Neural cell (in vitro differentiated cells): ENCODE results near the gene ELF1. TPM values are rescaled to one million over a fixed set of nuclear protein-coding genes. Genes with fewer than 3 reads are reported as not detected.

Source experiments
- H2AFZ ChIP-seq: fragments of 200-600, 300-800 bp; sonication (generic), shearing (Covaris generic); 2 replicates; pipeline ENCODE4 v1.6.0; 2014; ENCODE audit warnings: low read depth, mild to moderate bottlenecking, antibody characterized with exemption, low read length, moderate library complexity
- H3F3A ChIP-seq: fragments of 200-600 bp; shearing (Covaris generic); 2 replicates; pipeline ENCODE4 v1.6.1; 2016; ENCODE audit warnings: mild to moderate bottlenecking, moderate library complexity, mixed read lengths, antibody characterized with exemption, low read length; ENCODE audit not compliant: insufficient read depth, poor library complexity, severe bottlenecking
- H3K27ac ChIP-seq: fragments of 200-600, 300-800 bp; sonication (generic), shearing (Covaris generic); 2 replicates; pipeline ENCODE4 v1.5.1; 2014; ENCODE audit warnings: mild to moderate bottlenecking, low read length, moderate library complexity
- H3K27me3 ChIP-seq: fragments of 300-800, 200-600 bp; sonication (generic), shearing (Covaris generic); 2 replicates; pipeline ENCODE4 v1.6.0; 2014; ENCODE audit warnings: mild to moderate bottlenecking, low read depth, low read length, moderate library complexity; ENCODE audit not compliant: insufficient read depth
- H3K36me3 ChIP-seq: fragments of 300-800, 200-600 bp; sonication (generic), shearing (Covaris generic); 2 replicates; pipeline ENCODE4 v1.5.1; 2014; ENCODE audit warnings: mild to moderate bottlenecking, antibody characterized with exemption, low read length, moderate library complexity; ENCODE audit not compliant: insufficient read depth
- H3K4me2 ChIP-seq: fragments of 300-800, 200-600 bp; sonication (generic), shearing (Covaris generic); 2 replicates; pipeline ENCODE4 v1.6.0; 2014; ENCODE audit warnings: mild to moderate bottlenecking, low read length
- H3K4me3 ChIP-seq: fragments of 300-800, 200-600 bp; sonication (generic), shearing (Covaris generic); 2 replicates; pipeline ENCODE4 v1.5.1; 2014; ENCODE audit warnings: mild to moderate bottlenecking, low read length, moderate library complexity
- H3K79me2 ChIP-seq: fragments of 200-600 bp; shearing (Covaris generic); replicated peaks from 2 replicates; pipeline ENCODE4 v1.6.0; 2014; ENCODE audit warnings: mild to moderate bottlenecking, low read length, moderate library complexity; ENCODE audit not compliant: insufficient read depth
- H3K9ac ChIP-seq: fragments of 300-800, 200-600 bp; sonication (generic), shearing (Covaris generic); 2 replicates; pipeline ENCODE4 v1.6.1; 2016; ENCODE audit warnings: mild to moderate bottlenecking, low read length, mixed read lengths
- H3K9me2 ChIP-seq: fragments of 200-600 bp; shearing (Covaris generic); 2 replicates; pipeline ENCODE4 v1.6.1; 2016; ENCODE audit warnings: mild to moderate bottlenecking, low read length, mixed read lengths; ENCODE audit not compliant: insufficient read depth
- H3K9me3 ChIP-seq: fragments of 200-600, 300-800 bp; sonication (generic), shearing (Covaris generic); 2 replicates; pipeline ENCODE4 v1.6.1; 2016; ENCODE audit warnings: mild to moderate bottlenecking, mixed run types, low read length, moderate library complexity, mixed read lengths
- H4K20me1 ChIP-seq: fragments of 200-600 bp; shearing (Covaris generic); 2 replicates; pipeline ENCODE4 v1.6.1; 2016; ENCODE audit warnings: mild to moderate bottlenecking, mixed run types; ENCODE audit not compliant: insufficient read depth
- EP300 ChIP-seq: fragments of 450-650 bp; conservative IDR thresholded peaks from 2 replicates; pipeline ENCODE4 v1.6.1; 2014; ENCODE audit warnings: antibody characterized with exemption, mild to moderate bottlenecking, moderate library complexity; ENCODE audit not compliant: poor library complexity, severe bottlenecking
- EZH2 ChIP-seq: fragments of 200-600, 300-800 bp; shearing (Covaris generic), sonication (generic); IDR thresholded peaks from 2 replicates; pipeline ENCODE4 v1.6.1; 2014; ENCODE audit warnings: antibody characterized with exemption, low read length, borderline replicate concordance, mild to moderate bottlenecking; ENCODE audit not compliant: insufficient read depth, poor library complexity, severe bottlenecking
- MXI1 ChIP-seq: fragments of 450-650 bp; conservative IDR thresholded peaks from 2 replicates; pipeline ENCODE4 v1.6.1; 2014; ENCODE audit warnings: antibody characterized with exemption, mild to moderate bottlenecking; ENCODE audit not compliant: poor library complexity, severe bottlenecking
- POLR2AphosphoS5 ChIP-seq: IDR thresholded peaks from 2 replicates; pipeline ENCODE4 v1.6.1; 2012
- RAD21 ChIP-seq: fragments of 450-650 bp; conservative IDR thresholded peaks from 2 replicates; pipeline ENCODE4 v1.6.1; 2014; ENCODE audit warnings: antibody characterized with exemption, mild to moderate bottlenecking, moderate library complexity
- SMC3 ChIP-seq: fragments of 450-650 bp; conservative IDR thresholded peaks from 2 replicates; pipeline ENCODE4 v1.6.1; 2014; ENCODE audit warnings: antibody characterized with exemption, mild to moderate bottlenecking, moderate library complexity; ENCODE audit not compliant: poor library complexity
- TAF1 ChIP-seq: IDR thresholded peaks from 2 replicates; pipeline ENCODE4 v1.6.1; 2012; ENCODE audit warnings: low read depth
- polyA plus RNA-seq: library from polyadenylated mRNA; depleted of rRNA; stranded (reverse); fragments of >200 nt; gene quantifications from 2 replicates; pipeline ENCODE4 v1.2.3, GENCODE V29; 2014
- TF ChIP-seq, protein P1 (sequence below): fragments of 450-650 bp; IDR thresholded peaks from 2 replicates; pipeline ENCODE4 v1.5.1; 2014; ENCODE audit warnings: antibody characterized with exemption, mild to moderate bottlenecking, moderate library complexity; ENCODE audit not compliant: poor library complexity, severe bottlenecking
- TF ChIP-seq, protein P2 (sequence below): IDR thresholded peaks from 2 replicates; pipeline ENCODE4 v1.6.1; 2012; ENCODE audit warnings: borderline replicate concordance

The ELF1 gene
- polyA plus RNA-seq, 1 donor from 2014 or later: 2.0 TPM

DNA sequence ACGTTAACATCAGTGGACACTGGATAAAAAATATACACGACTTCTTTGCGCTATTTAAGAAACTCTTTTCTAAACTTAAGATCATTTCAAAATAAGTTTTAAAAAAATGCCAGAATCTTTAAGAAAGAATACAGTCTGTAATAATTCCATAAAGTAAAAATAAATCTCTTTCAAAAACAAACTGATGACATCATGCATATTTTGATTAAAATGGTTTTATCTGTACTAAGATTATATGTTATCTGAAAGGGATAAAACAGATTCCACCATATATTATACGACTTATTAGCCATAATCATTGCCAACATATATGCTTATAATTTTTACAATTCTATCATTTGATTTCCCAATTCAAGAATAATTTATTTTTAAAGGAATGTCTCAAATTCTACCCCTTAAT, 15.3 kb upstream of the ELF1 start:
- no peaks in the 10 kb centered on the region for H3K79me2 ChIP-seq
- no peaks in the 10 kb centered on the region for H3K9me3 ChIP-seq
- H3K27ac ChIP-seq: no peak overlapping the region
- no peaks in the 10 kb centered on the region for H3F3A ChIP-seq
- H3K4me2 ChIP-seq: no peak overlapping the region
- H3K36me3 ChIP-seq: no peaks in the 10 kb centered on the region
- H2AFZ ChIP-seq: no peak overlapping the region
- TF ChIP-seq, protein P1, sequence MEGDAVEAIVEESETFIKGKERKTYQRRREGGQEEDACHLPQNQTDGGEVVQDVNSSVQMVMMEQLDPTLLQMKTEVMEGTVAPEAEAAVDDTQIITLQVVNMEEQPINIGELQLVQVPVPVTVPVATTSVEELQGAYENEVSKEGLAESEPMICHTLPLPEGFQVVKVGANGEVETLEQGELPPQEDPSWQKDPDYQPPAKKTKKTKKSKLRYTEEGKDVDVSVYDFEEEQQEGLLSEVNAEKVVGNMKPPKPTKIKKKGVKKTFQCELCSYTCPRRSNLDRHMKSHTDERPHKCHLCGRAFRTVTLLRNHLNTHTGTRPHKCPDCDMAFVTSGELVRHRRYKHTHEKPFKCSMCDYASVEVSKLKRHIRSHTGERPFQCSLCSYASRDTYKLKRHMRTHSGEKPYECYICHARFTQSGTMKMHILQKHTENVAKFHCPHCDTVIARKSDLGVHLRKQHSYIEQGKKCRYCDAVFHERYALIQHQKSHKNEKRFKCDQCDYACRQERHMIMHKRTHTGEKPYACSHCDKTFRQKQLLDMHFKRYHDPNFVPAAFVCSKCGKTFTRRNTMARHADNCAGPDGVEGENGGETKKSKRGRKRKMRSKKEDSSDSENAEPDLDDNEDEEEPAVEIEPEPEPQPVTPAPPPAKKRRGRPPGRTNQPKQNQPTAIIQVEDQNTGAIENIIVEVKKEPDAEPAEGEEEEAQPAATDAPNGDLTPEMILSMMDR: no peak
- no peak for TF ChIP-seq RAD21
- H4K20me1 ChIP-seq: no peaks in the 10 kb centered on the region
- no peak overlapping the region for H3K9ac ChIP-seq
- H3K9me2 ChIP-seq: no peaks in the 10 kb centered on the region
- no peaks in the 10 kb centered on the region for H3K27me3 ChIP-seq
- no peak overlapping the region for H3K4me3 ChIP-seq

- H3F3A ChIP-seq: no peaks in the 10 kb centered on the region
- no peak overlapping the region for H3K4me3 ChIP-seq
- H3K79me2 ChIP-seq: no peaks in the 10 kb centered on the region
- H3K9me2 ChIP-seq: no peaks in the 10 kb centered on the region
- no peaks in the 10 kb centered on the region for H3K36me3 ChIP-seq
- no peaks in the 10 kb centered on the region for H4K20me1 ChIP-seq
- H3K9ac ChIP-seq: no peak overlapping the region
- no peak overlapping the region for H2AFZ ChIP-seq
- no peaks in the 10 kb centered on the region for H3K27me3 ChIP-seq
- no peak overlapping the region for H3K4me2 ChIP-seq
- H3K27ac ChIP-seq: no peak overlapping the region
- TF ChIP-seq, protein P1: no peak
- TF ChIP-seq EZH2: no peak
- TF ChIP-seq MXI1: no peak
- no peak for TF ChIP-seq SMC3
- no peak for TF ChIP-seq TAF1
- no peak for TF ChIP-seq RAD21
- no peak for TF ChIP-seq POLR2AphosphoS5
- TF ChIP-seq, protein P2, sequence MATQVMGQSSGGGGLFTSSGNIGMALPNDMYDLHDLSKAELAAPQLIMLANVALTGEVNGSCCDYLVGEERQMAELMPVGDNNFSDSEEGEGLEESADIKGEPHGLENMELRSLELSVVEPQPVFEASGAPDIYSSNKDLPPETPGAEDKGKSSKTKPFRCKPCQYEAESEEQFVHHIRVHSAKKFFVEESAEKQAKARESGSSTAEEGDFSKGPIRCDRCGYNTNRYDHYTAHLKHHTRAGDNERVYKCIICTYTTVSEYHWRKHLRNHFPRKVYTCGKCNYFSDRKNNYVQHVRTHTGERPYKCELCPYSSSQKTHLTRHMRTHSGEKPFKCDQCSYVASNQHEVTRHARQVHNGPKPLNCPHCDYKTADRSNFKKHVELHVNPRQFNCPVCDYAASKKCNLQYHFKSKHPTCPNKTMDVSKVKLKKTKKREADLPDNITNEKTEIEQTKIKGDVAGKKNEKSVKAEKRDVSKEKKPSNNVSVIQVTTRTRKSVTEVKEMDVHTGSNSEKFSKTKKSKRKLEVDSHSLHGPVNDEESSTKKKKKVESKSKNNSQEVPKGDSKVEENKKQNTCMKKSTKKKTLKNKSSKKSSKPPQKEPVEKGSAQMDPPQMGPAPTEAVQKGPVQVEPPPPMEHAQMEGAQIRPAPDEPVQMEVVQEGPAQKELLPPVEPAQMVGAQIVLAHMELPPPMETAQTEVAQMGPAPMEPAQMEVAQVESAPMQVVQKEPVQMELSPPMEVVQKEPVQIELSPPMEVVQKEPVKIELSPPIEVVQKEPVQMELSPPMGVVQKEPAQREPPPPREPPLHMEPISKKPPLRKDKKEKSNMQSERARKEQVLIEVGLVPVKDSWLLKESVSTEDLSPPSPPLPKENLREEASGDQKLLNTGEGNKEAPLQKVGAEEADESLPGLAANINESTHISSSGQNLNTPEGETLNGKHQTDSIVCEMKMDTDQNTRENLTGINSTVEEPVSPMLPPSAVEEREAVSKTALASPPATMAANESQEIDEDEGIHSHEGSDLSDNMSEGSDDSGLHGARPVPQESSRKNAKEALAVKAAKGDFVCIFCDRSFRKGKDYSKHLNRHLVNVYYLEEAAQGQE: no peak
- TF ChIP-seq EP300: no peak
- no peaks in the 10 kb centered on the region for H3K9me3 ChIP-seq
These were observed 13.7 kb upstream of the ELF1 start for GRCh38 chr13:41032691-41033376.
